Right lung (tissue), 5 donors: ENCODE data around the gene MTA3. TPM values are rescaled to one million over a fixed set of nuclear protein-coding genes. Genes with fewer than 3 reads are reported as not detected.

Source experiments
- DNase-seq, 2 donors: peaks; one replicate each; pipeline ENCODE4 v3.0.0-alpha.2; 2013
- polyA plus RNA-seq, 5 donors: library from polyadenylated mRNA; unstranded; fragments of 120-200 nt; gene quantifications; one replicate each; pipeline versions ENCODE4 v1.2.1 to v1.2.3, GENCODE V29; 2013; ENCODE audit warnings: inconsistent platforms in 1 of 5, low replicate concordance in 1 of 5; ENCODE audit not compliant: insufficient read length in 5 of 5, insufficient read depth in 1 of 5

The MTA3 gene
- polyA plus RNA-seq, 5 donors = 47.0 to 80.4 (median 72.9) TPM

DNA sequence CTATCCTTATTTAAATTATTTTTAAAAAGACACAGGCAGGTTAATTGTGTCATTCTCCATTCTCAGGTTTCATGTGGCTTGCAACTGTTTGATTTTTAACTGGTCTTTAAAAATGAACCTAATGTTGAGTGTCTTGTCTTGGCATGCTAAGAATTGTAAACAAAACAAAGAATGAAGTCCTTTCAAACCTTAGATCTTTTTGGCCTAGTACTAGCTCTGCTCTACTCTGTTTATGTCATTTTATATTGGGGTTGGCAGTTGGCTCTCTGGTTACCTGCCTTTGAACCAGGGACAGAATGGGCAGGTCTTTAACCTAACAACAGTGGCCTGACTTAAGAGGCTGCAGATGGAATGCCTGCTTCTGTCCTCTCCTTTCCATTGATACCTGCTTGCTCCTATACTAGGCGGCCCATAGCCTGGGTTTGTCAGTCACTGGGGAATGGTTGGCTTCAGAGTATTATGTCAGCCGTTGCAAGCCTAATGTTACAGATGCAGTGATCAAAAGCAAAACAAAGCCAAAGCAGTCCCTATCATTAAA is 85.5 kb downstream of the MTA3 start:
- no peak for DNase-seq

DNA sequence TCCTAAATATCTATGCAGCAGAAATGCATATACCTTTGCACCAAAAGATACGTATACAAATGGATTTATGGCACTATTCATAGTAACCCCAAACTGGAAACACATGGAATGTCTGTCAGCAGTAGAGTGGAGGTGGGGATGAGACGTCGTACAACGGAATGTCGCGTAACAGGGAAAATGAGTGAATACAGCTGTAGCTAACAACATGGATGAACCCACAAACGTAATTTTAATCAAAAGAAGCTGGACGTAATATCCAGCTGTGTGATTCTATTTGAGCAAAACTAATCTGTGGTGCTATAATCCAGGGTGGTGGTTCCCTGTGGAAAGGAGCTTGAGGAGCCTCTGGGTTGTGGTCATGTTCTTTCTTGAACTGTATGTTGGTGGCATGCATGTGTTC is 89.9 kb downstream of the MTA3 start:
- DNase-seq = no peak

DNA sequence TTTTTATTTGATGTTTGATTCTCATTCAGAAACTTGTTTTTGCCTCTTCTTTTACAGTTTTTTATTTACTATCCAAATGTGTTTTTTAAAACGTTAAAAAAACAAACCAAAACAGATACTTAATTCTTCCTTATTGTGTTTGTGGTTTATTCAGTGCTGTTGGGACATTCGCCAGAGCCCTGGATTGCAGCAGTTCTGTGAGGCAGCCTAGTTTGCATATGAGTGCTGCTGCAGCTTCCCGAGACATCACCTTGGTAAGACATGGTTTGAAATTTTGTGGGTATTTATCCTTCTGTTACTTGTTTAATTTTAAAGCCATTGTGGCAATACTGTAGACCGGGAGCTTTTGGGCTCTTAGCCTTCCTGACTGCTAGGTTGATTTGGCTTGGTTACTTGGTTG is 91.2 kb downstream of the MTA3 start:
- no peak for DNase-seq

DNA sequence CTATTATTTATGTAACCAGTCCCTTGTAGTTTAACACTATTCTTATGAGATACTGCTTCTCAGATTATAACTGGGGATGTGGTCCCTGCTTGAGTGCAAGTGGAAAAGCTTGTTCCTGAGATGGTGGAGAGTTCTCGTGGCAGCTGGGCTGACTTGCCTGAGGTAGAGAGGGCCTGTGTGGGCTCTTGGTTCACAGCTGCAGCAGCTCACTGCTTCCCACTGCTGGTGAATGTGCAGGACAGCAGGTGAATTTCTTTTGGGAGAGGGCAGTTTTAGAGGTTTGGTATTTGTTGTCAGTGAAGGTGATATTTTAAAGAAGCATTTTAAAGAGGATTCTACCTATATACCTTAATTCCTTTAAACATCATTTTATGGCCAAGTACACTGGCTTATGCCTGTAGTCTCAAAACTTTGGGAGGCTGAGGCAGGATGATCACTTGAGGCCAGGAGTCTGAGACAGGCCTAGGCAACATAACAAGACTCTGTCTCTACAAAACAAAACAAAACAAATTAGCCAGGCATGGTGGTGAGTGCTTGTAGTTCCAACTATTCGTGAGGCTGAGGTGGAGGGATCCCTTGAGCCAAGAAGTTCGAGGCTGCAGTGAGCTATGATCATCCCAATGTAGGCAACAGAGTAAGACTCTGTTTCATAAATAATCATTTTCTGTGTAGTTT is 94.8 kb downstream of the MTA3 start:
- DNase-seq = peak; percentile 59 to 70

DNA sequence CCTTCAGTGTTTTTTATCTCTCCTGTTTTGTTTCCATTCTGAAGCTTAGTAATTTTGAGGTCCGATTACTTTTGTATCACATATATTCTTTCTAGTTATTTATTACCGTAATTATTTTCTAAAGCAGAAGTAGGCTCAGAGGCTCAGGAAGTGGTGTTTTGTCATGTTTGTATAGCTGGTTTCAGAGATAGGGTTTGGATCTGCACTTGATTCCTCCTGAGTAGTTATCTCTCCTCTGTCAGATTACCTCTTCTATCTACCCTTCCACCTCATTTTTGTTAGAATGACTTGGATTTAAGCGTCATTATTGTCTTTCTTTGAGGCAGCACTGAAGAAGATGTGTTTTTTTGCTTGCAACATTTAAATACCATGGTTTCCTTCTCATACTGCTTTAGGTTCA is 95.4 kb downstream of the MTA3 start:
- DNase-seq = no peak

DNA sequence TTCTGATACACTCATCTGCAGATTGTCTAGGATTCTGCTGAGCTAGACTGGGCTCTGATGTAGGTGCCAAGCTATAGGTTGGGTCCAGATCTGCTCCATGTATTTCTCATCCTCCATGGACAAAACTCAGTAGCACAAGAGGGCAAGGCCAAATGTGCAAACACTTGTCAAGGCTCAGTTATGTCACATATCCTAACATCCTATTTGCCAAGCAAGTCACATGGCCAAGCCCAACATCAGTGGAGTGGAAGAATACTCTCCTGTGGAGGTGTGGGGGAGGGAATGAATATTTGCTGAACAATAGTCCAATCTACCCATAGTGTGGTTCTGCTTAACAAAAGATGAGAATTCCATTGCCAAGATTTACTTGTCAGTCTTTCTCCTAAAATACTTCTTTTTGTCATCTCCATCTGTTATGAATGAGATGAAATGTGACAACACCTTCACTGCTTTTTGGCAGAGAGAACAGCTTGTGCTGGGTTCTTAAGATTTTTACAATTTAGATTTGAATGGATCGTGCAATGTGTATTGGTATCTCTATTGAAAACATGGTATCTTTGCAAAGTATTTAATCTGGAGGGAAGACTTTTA is 105.7 kb downstream of the MTA3 start:
- DNase-seq = no peak

DNA sequence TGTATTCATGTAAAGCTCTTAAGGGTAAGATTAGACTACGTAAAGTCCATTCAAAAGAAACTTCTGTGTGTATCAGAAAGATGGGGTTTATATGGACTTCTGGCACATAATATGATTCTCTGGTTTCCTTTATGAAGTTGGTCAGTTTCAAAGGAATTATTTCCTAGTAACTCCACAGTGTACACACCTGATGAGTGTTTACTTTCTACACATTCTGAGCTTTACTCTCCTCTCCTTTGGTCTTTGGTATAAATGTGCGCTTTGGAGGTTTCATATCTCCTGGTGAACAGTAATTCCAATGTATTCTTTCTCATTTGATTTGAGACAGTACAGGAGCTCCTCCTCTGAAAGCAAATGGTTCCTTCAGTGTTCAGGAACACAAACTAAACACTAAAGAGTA is 107.4 kb downstream of the MTA3 start:
- no peak for DNase-seq

DNA sequence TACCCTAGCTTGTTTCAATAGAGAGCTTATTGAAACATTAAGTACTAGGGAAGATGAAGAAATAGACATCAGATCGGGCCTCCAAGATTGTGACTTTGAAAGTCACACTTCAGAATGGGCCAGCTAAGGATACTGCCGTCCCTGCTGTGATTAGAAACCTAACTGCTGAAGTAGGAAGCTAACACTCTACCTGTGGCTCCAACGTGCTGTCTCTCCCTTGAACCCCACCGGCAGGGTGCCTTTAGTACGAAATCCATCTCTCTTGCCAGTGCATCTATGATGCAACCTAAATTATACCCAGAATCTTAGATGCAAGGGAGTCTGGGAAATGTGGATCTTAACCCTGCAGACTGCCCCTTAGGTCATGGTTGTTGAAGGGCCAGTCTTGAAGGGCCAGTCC is 116.9 kb downstream of the MTA3 start:
- DNase-seq = no peak

DNA sequence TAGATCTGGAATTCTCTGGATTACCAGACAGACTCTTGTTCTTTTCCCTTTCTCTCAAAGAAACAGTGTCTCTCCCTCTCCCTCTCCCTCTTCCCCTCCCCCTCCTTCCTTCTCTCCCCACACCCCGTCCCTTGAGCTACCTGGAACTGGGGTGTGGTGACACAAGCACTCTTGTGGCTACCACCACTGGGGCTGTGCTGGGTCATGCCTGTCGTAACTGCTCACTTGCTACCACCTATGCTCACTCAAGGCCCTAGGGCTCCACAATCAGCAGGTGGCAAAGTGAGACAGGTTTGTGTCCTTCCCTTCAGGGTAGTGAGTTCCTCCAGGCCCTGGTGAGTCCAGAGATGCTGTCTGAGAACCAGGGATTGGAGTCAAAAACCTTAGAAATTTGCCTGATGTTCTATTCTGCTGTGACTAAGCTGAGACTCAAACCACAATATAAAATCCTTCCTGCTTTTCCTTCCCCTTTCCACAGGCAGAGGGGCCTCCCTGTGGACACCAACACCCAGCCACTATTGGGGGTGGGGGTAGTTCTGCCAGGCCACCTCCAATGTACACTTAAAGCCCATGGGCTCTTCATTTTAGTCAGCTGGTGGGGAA is 124.7 kb downstream of the MTA3 start:
- DNase-seq = no peak

DNA sequence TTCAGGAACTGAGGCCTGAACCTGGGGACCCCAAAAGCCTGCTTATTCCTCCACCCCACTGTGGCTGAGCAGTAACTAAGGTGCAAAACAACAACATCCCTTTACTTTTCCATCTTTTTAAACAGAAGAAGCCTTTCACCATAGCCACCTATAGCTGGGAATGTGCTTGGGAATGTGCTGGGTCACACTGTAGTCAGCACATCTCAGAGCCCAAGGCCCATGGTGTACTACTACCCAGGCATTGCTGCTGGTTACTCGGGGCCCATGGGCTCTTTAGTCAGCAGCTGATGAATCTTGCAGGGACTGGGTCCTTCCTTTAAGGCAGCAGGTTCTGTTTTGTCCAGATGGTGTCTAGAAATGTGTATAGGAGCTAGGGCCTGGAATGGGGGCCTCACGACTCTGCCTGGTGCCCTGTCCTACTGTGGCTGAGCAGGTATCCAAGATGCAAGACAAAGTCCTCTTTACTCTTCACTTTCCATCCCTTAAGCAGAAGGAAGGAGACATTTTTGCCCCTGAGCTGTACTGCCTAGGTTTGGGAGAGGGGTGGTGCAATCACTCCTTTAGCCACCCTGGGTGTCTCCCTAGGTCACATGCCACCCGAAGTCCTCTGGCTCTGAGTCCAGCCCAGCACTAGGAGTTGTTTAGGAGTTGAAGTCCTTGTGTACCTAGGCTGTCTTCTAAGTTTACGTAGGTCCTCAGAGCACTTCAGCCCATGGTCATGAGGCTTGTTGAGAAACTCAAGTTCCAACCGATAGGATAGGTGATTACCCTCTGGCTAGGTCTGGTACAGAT is 125.5 kb downstream of the MTA3 start:
- DNase-seq = no peak

DNA sequence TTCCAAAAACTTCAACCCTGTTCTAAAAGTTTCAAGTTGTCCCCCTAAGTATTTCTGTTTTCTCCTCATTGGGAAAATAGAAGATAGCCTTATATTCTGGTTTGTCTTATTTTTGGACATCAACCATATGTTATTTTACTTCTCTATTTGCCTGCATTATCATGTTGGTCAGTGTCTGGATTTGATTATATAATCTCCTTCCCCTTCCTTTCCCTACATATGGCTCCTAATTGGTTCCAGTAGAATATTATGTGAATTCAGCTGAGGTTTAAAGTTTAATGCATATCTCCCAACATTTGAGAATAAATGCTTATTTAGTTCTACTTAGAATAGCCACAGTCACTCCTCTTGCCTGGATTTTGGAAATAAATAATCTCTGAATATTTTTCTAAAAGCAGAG is 128.6 kb downstream of the MTA3 start:
- DNase-seq = no peak

DNA sequence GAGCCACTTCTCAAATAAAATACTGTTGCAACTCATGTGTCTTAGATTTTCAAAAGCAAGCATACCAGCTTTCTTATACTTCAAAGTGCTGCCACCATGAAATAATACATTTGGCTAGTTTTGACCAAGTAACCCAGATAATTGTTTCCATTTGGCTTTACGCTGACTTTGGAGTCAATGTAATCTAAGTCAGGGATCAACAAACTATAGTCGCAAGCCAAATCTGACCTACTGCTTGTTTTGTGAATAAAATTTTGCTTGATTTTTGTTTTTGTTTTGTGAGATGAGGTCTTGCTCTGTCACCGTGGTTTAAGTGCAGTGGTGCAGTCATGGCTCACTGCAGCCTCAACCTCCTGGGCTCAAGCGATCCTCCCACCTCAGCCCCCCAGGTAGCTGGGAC is 130.5 kb downstream of the MTA3 start:
- DNase-seq = no peak

DNA sequence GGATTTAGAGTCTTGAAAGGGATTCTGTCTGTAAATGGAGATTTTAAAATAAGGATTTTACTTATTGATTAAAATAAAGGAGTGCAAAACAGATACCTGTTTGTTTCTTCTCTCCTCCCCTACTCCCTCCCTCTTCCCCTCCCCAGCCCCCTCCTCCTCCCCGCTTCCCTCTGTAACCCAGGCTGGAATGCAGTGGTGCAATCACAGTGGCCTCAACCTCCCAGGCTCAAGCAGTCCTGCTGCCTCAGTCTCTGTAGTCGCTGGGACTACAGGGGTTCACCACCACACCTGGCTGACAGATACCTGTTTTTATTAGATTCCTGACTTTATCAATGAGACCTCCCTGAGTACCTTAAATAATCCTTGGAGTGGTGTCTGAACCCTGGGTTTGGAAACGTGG is 138.4 kb downstream of the MTA3 start:
- no peak for DNase-seq

DNA sequence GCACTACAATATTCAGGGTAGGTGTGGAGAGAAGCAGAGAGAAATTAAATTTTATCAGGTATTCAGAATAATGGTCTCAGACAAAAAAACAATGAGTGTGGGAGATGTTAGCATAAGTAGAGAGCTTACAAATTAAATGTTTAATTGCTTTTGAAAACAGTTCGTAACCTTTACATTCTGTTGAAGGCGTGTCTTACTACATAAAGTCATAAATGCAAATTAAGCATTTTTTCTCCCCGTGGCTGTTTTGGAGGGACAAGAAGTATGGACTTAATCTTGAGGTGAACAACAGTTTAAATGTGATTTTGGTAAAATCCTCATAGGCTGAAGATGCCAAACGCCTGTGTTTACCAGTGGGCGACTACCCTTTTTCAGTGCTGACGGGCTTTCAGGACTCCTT is 139.7 kb downstream of the MTA3 start:
- no peak for DNase-seq

DNA sequence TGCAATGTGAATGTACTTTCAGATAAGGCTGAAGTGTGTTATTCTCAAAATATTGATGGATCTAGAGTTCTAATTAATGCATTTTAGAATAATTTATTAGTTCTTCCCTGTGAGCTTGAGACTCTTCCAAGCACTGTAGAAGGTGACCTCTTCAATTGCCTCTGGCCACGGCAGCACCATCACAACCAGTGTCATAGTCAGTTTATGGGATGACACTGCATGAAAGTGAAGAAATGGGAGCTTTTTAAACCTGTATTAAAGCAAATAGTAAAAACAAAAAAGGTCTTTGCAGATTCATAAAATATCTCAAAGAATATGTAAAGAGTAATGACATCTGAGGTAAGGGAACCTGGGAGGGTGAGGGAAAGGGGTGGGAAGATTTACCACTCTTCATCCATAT is 143.5 kb downstream of the MTA3 start:
- no peak for DNase-seq

DNA sequence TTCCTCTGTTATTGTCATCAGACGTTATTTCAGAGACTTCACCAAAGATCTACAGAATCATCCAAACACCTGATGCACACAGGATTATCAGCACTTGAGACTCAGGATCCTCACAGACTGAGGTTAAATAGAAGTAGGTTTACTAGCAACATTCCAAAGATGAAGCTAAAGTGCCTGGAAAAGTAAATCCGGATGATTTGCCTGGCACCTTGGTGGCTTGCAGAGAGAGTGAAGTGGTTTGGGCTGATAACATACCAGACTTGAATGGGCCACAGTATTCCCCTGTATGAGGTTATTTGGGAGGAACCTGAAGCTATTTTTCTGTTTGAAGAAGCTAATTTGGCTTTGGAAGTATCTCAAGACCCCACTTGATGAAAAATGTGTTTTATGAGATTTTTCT is 144.5 kb downstream of the MTA3 start:
- DNase-seq = no peak

DNA sequence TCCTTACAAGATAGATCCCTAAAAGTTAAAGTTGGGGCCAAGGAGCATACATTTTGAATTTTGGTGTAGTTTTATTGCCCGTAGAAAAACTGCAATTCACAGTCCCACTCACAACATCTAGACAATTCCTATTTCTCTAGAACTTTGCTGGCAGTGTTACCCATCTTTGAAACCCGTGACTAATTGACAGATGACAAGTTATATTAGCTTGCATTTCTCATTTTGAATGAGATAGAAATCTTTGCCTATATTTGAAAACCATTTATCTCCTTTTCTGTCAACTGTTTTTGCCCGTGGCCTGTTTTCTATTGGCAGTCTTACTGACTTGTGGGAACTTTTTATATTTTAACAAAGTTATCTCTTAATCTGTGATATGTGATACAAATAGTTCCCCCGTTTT is 145.5 kb downstream of the MTA3 start:
- DNase-seq = no peak

DNA sequence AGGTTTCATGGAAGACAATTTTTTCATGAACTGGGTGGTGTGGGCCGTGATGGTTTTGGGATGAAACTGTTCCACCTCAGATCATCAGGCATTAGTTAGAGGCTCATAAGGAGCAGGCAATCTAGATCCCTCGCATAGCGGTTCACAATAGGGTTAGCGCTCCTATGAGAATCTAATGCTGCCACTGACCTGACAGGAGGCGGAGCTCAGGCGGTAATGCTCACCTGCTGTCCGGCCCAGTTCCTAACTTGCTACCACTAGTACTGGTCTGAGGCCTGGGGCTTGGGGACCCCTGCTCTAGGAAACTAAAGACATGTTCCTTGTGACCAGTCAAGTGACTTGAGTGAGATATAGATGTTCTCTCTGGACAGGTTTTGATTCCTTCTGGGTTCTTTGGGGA is 146.3 kb downstream of the MTA3 start:
- DNase-seq = no peak

DNA sequence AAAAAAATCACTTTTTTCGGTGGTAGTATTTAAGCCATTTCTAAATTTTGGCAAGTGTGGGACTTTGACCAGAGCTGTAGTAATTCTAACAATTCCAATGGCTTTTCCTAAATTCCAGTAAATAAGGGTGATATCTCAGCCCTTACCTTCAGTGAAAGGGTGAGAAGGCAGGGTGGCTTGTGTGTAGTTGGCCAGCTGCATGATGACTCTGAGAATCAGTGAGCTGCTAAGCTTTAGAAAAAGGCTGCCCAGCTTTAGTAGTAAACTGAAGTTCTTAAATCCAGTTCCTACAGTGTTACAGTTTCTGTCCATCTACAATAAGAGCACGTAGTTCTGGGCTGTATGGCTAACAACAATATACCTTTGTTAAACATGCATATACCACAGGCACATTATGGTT is 153.5 kb downstream of the MTA3 start:
- DNase-seq = no peak

DNA sequence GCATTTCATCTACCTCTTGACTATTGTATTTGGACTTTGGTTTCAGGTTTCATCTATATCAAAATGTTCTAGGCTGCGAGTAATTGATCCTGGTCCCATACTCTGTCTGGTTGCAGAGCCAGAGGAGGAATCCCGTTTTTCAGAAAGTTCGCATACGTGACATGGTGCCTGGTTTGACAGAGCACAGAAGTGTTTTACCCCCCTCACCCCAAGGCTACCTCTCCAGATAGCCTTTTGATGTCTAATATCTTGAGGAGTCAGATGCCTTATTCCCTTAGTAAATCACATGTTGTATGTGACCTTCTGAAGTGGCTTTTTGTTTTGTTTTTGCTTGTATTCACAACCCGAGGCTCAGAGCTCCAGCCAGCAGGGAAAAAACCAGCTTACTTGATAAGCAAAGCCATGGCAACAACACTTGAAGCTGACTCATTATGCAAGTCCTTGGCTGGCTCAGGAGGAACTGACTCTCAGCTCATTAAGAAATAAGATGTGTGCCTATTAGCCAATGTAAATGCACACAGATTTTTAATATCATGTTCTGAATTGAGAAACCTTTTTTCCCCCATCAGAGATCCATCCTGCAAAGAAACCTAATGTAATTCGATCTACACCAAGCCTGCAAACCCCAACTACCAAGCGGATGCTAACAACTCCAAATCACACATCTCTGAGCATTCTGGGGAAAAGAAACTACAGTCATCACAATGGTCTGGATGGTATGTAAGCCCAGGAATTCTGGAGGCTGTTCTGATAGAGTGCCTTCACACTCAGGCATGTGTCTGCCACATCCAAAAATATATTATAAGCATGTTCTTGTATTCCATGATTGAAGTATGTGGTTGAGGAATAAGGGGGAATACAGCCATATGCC is 154.1 kb downstream of the MTA3 start:
- peak; percentile 78 to 91 for DNase-seq

DNA sequence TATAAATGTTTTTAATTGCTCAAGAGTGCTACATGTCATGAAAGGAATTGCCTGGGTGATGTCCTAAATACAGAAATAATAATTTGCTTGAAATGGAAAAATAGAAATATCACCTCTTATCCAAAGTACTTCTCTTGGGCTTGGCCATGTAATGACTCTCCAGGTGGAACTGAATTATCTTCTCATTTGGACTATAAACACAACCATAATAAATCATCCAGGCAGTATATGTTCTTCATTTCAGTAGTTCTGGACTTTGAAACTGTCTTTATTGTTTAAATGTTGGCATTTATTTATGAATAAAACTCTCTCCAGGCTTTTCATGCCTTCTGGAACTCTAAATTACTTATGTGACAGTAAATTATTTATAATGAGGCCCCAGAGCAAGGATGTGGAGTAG is 155.0 kb downstream of the MTA3 start:
- no peak for DNase-seq

DNA sequence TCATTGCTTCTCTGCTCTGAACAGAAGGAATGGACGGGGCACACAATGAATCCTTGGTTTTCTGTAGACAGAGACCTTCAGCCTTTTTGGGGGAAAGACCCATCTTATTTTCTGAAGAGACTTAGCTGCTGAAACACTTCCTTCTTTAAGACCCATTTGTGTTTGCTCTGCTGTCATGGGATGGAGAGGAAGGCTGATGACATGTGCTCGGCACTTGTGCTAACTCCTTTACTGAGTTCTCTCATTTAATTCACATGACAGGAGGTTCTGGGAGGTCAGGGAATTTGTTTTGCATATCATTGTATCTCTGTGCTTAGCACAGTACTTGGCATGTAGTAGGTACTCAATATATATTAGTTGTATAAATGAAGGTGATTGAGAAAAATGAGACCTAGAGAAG is 156.5 kb downstream of the MTA3 start:
- no peak for DNase-seq
